Esophagus squamous epithelium (tissue), 4 donors: Measurements from ENCODE around the gene REEP6.

Experiments
- POLR2A ChIP-seq, 4 donors: fragments of 450-650 bp; IDR thresholded peaks; one replicate each; pipeline ENCODE4 v1.6.1; 2017; ENCODE audit warnings: antibody characterized with exemption in 4 of 4, mild to moderate bottlenecking in 4 of 4, moderate library complexity in 3 of 4
- TF ChIP-seq, protein P1 (sequence below), 6 experiments: fragments of 450-650 bp in 4 of 6; fragments of 200-600 bp in 2 of 6; sonication (generic) in 2 of 6; IDR thresholded peaks; one replicate each; pipeline ENCODE4 v1.5.1; 2016 to 2019; ENCODE audit warnings: antibody characterized with exemption in 6 of 6, mild to moderate bottlenecking in 4 of 6, moderate library complexity in 4 of 6

GRCh38 chr19:1540365-1540925 lies 49.5 kb downstream of the REEP6 start:
- no peak for TF ChIP-seq POLR2A (IDR thresholded peaks at IDR 0.05)
- TF ChIP-seq, protein P1, sequence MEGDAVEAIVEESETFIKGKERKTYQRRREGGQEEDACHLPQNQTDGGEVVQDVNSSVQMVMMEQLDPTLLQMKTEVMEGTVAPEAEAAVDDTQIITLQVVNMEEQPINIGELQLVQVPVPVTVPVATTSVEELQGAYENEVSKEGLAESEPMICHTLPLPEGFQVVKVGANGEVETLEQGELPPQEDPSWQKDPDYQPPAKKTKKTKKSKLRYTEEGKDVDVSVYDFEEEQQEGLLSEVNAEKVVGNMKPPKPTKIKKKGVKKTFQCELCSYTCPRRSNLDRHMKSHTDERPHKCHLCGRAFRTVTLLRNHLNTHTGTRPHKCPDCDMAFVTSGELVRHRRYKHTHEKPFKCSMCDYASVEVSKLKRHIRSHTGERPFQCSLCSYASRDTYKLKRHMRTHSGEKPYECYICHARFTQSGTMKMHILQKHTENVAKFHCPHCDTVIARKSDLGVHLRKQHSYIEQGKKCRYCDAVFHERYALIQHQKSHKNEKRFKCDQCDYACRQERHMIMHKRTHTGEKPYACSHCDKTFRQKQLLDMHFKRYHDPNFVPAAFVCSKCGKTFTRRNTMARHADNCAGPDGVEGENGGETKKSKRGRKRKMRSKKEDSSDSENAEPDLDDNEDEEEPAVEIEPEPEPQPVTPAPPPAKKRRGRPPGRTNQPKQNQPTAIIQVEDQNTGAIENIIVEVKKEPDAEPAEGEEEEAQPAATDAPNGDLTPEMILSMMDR (IDR thresholded peaks at IDR 0.05): no peak
